HL-60/S4 treated with retinoic acid at 250 ng/mL for 4 days and 3 days (cell line): Measurements from ENCODE around the gene CDH23.
"Not testable (repeated sequence)": the region's sequence is repeated elsewhere in the genome, so short reads cannot be mapped to it uniquely, and the experiment has no call there.

Experiments used
- in situ Hi-C: fragments of 300-500 bp; cut with MboI; formaldehyde crosslinking; loops from 2 replicates; pipeline ENCODE4 v1.7.0; 2022; ENCODE audit warnings: low sequenced_read_pairs

The CDH23 gene

GRCh38 chr10:71596759-71597158 lies 200.0 kb downstream of the CDH23 start:
- in situ Hi-C loops = no loop called here

GRCh38 chr10:71597821-71598498 lies 201.2 kb downstream of the CDH23 start:
- in situ Hi-C loops = no loop called here

- in situ Hi-C loops = no loop called here
Observed at GRCh38 chr10:71598621-71599055, 201.9 kb downstream of the CDH23 start.

- in situ Hi-C loops = no loop called here
Observed at GRCh38 chr10:71599518-71599917, 202.8 kb downstream of the CDH23 start.

GRCh38 chr10:71600242-71600641 lies 203.5 kb downstream of the CDH23 start:
- in situ Hi-C loops = not testable (repeated sequence)

GRCh38 chr10:71600849-71601248 lies 204.1 kb downstream of the CDH23 start:
- in situ Hi-C loops = no loop called here

GRCh38 chr10:71601273-71601672 lies 204.6 kb downstream of the CDH23 start:
- in situ Hi-C loops = no loop called here

- in situ Hi-C loops = no loop called here
Observed at GRCh38 chr10:71603150-71603549, 206.4 kb downstream of the CDH23 start.

- in situ Hi-C loops = no loop called here
Observed at GRCh38 chr10:71603754-71604153, 207.0 kb downstream of the CDH23 start.

- in situ Hi-C loops = no loop called here
Observed at GRCh38 chr10:71604324-71605018, 207.8 kb downstream of the CDH23 start.

GRCh38 chr10:71605263-71605962 lies 208.7 kb downstream of the CDH23 start:
- in situ Hi-C loops = no loop called here

GRCh38 chr10:71606257-71607081 lies 209.7 kb downstream of the CDH23 start:
- in situ Hi-C loops = no loop called here

GRCh38 chr10:71607082-71607443 lies 210.3 kb downstream of the CDH23 start:
- in situ Hi-C loops = no loop called here

- in situ Hi-C loops = no loop called here
Observed at GRCh38 chr10:71608819-71609768, 212.4 kb downstream of the CDH23 start.

- in situ Hi-C loops = no loop called here
Observed at GRCh38 chr10:71610651-71611050, 213.9 kb downstream of the CDH23 start.

GRCh38 chr10:71611131-71611530 lies 214.4 kb downstream of the CDH23 start:
- in situ Hi-C loops = no loop called here

- in situ Hi-C loops = no loop called here
Observed at GRCh38 chr10:71611709-71612422, 215.1 kb downstream of the CDH23 start.

GRCh38 chr10:71613261-71613777 lies 216.6 kb downstream of the CDH23 start:
- in situ Hi-C loops = no loop called here

- in situ Hi-C loops = no loop called here
Observed at GRCh38 chr10:71613877-71614276, 217.2 kb downstream of the CDH23 start.
